Trophoblast cell (in vitro differentiated cells and primary cell): Measurements from ENCODE around the gene SAMD5.

ENCODE experiments used
- DNase-seq, 2 donors: peaks; one replicate each; pipeline ENCODE4 v3.0.0-alpha.2; 2016
- H2AFZ ChIP-seq: 2 replicates; pipeline ENCODE4 v1.6.1; 2013; ENCODE audit warnings: low read length, moderate library complexity, mild to moderate bottlenecking; ENCODE audit not compliant: insufficient read depth, poor library complexity
- H2AK5ac ChIP-seq: 2 replicates; pipeline ENCODE4 v1.6.1; 2013; ENCODE audit warnings: mild to moderate bottlenecking, low read length
- H2BK120ac ChIP-seq: 2 replicates; pipeline ENCODE4 v1.6.1; 2013; ENCODE audit warnings: low read length, mild to moderate bottlenecking, moderate library complexity; ENCODE audit not compliant: insufficient read depth, poor library complexity
- H2BK12ac ChIP-seq: 2 replicates; pipeline ENCODE4 v1.6.1; 2013; ENCODE audit warnings: mild to moderate bottlenecking, low read length, moderate library complexity
- H2BK5ac ChIP-seq: 2 replicates; pipeline ENCODE4 v1.6.1; 2013; ENCODE audit warnings: low read length, low read depth, moderate library complexity, mild to moderate bottlenecking; ENCODE audit not compliant: poor library complexity
- H3K14ac ChIP-seq: 2 replicates; pipeline ENCODE4 v1.6.1; 2013; ENCODE audit warnings: mild to moderate bottlenecking, low read length
- H3K18ac ChIP-seq: 2 replicates; pipeline ENCODE4 v1.6.1; 2013; ENCODE audit warnings: mild to moderate bottlenecking, low read length
- H3K23ac ChIP-seq: 2 replicates; pipeline ENCODE4 v1.6.1; 2013; ENCODE audit warnings: low read length
- H3K27ac ChIP-seq: 2 replicates; pipeline ENCODE4 v1.5.1; 2013; ENCODE audit warnings: low read depth, mild to moderate bottlenecking, inconsistent platforms, low read length, moderate library complexity
- H3K27me3 ChIP-seq: 2 replicates; pipeline ENCODE4 v1.6.1; 2013; ENCODE audit warnings: inconsistent platforms, mild to moderate bottlenecking, low read length, moderate library complexity; ENCODE audit not compliant: insufficient read depth
- H3K36me3 ChIP-seq, 2 experiments: 1 replicate in 1 of 2; 2 replicates in 1 of 2; pipeline ENCODE4 v1.6.1; 2013; ENCODE audit warnings: low read length in 2 of 2, mild to moderate bottlenecking in 2 of 2, moderate library complexity in 1 of 2; ENCODE audit not compliant: insufficient read depth in 2 of 2, control insufficient read depth in 1 of 2
- H3K4ac ChIP-seq: 2 replicates; pipeline ENCODE4 v1.6.1; 2013; ENCODE audit warnings: low read depth, mild to moderate bottlenecking, low read length, moderate library complexity
- H3K4me1 ChIP-seq, 2 experiments: 1 replicate in 1 of 2; 2 replicates in 1 of 2; pipeline ENCODE4 v1.6.1; 2013; ENCODE audit warnings: low read length in 2 of 2, mild to moderate bottlenecking in 2 of 2, moderate library complexity in 1 of 2; ENCODE audit not compliant: insufficient read depth in 2 of 2, control insufficient read depth in 1 of 2
- H3K4me2 ChIP-seq: 2 replicates; pipeline ENCODE4 v1.6.1; 2013; ENCODE audit warnings: inconsistent platforms, mild to moderate bottlenecking, low read length, moderate library complexity
- H3K4me3 ChIP-seq: 2 replicates; pipeline ENCODE4 v1.5.1; 2013; ENCODE audit warnings: mild to moderate bottlenecking, low read depth, low read length, inconsistent platforms
- H3K79me1 ChIP-seq: one replicate; pipeline ENCODE4 v1.6.1; 2013; ENCODE audit warnings: low read length
- H3K79me2 ChIP-seq: 2 replicates; pipeline ENCODE4 v1.6.1; 2013; ENCODE audit warnings: low read length, mild to moderate bottlenecking; ENCODE audit not compliant: control insufficient read depth, insufficient read depth, poor library complexity
- H3K9ac ChIP-seq: 2 replicates; pipeline ENCODE4 v1.6.1; 2013; ENCODE audit warnings: mild to moderate bottlenecking, low read length
- H3K9me3 ChIP-seq: 2 replicates; pipeline ENCODE4 v1.6.1; 2013; ENCODE audit warnings: low read depth, mild to moderate bottlenecking, control low read depth, inconsistent platforms, low read length; ENCODE audit not compliant: insufficient read depth
- H4K12ac ChIP-seq: 2 replicates; pipeline ENCODE4 v1.6.1; 2013; ENCODE audit warnings: low read depth, mild to moderate bottlenecking, low read length, moderate library complexity
- H4K8ac ChIP-seq: 2 replicates; pipeline ENCODE4 v1.6.1; 2013; ENCODE audit warnings: low read depth, mild to moderate bottlenecking, low read length, moderate library complexity
- H4K91ac ChIP-seq: one replicate; pipeline ENCODE4 v1.6.1; 2013; ENCODE audit warnings: low read depth, mild to moderate bottlenecking, low read length, moderate library complexity
- WGBS: extraction: QIAGEN DNeasy Blood & Tissue Kit; methylation state at CpG from one replicate; pipeline ENCODE4 v1.1.7; 2013; ENCODE audit warnings: missing lambda C conversion rate; ENCODE audit not compliant: insufficient read length, insufficient coverage; ENCODE audit errors: extremely low coverage; 5-methylcytosine and 5-hydroxymethylcytosine counted together

SAMD5 gene

DNA sequence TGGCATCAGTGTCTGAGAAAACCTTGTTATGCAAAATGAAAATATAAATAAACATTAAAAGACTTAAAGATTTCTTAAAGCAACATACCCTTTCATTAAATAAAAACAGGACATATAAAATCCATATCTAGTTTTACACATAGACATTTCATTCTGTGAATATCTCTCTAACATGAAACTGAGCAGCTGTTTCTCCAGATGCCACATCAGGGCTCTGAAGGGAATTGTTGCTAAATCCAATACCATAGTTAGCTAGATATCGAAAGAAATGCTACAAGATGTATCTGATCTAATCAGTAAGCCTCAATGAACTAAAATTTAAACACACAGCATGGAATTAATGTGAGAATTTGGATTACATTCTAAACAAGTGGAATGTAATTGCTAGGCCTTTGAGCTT is 74.5 kb downstream of the SAMD5 start:
- no peak overlapping the region for H2BK5ac ChIP-seq
- no peak overlapping the region for H3K4me3 ChIP-seq
- no peaks in the 10 kb centered on the region for H3K9me3 ChIP-seq

DNA sequence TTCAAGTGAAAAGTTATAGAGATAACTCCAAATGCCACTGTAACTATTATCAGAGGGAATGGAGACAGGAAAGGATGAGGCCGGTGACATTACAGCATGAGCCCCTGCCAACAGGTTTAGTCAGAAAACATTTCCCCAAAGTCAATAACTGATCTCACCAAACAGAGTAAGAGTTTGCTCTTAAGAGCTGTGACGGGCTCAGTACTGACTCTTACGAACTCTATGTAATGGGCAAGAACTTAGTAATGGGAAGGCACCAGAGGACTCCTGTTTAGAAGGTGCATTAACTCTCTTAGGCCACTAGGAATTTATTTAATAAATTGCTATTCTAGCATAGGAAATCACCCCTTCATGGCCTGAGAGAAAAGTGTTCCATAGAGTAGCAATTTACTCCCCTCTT is 76.8 kb downstream of the SAMD5 start:
- H3K79me2 ChIP-seq, result no peaks in the 10 kb centered on the region
- H3K27ac ChIP-seq, result no peak overlapping the region
- no peak overlapping the region for H4K8ac ChIP-seq
- no peak overlapping the region for H2AK5ac ChIP-seq
- H3K4me3 ChIP-seq, result no peak overlapping the region
- H3K27me3 ChIP-seq, result no peaks in the 10 kb centered on the region
- H4K12ac ChIP-seq, result no peak overlapping the region
- no peaks in the 10 kb centered on the region for H3K36me3 ChIP-seq
- no CpG with 5 or more reads among the region's 3 CpGs for WGBS
- no peak overlapping the region for H4K91ac ChIP-seq
- no peak overlapping the region for H3K23ac ChIP-seq
- H2BK12ac ChIP-seq, result no peak overlapping the region
- no peaks in the 10 kb centered on the region for H3K79me1 ChIP-seq
- H3K9ac ChIP-seq, result no peak overlapping the region
- H2BK120ac ChIP-seq, result no peak overlapping the region
- no peak overlapping the region for H3K4ac ChIP-seq
- no peaks in the 10 kb centered on the region for H3K9me3 ChIP-seq
- no peak overlapping the region for H3K14ac ChIP-seq
- DNase-seq, result no peak
- no peak overlapping the region for H3K18ac ChIP-seq
- no peak overlapping the region for H3K4me2 ChIP-seq
- no peaks in the 10 kb centered on the region for H3K4me1 ChIP-seq
- no peak overlapping the region for H2AFZ ChIP-seq
- no peak overlapping the region for H2BK5ac ChIP-seq

More for the DNA sequence above, 74.5 kb downstream of the SAMD5 start:
- whole genome bisulfite sequencing, result no CpG with 5 or more reads among the region's 1 CpG
- Histone ChIP-seq H2BK120ac (no peak overlapping the region), H2AFZ (no peak overlapping the region), H3K79me1 (no peaks in the 10 kb centered on the region), H4K12ac (no peak overlapping the region), H3K18ac (no peak overlapping the region), H2AK5ac (no peak overlapping the region), H3K27ac (no peak overlapping the region), H3K23ac (no peak overlapping the region), H3K4me2 (no peak overlapping the region), H3K79me2 (no peaks in the 10 kb centered on the region), H3K9ac (no peak overlapping the region), H3K36me3 (no peaks in the 10 kb centered on the region), H3K14ac (no peak overlapping the region), H4K8ac (no peak overlapping the region), H2BK12ac (no peak overlapping the region), H3K4me1 (no peaks in the 10 kb centered on the region), H4K91ac (no peak overlapping the region), H3K4ac (no peak overlapping the region), H3K27me3 (no peaks in the 10 kb centered on the region)
- no peak for DNase-seq

- H3K4me2 ChIP-seq, result no peak overlapping the region
- H3K9me3 ChIP-seq, result no peaks in the 10 kb centered on the region
- no peaks in the 10 kb centered on the region for H3K36me3 ChIP-seq
- H3K18ac ChIP-seq, result no peak overlapping the region
- H3K23ac ChIP-seq, result no peak overlapping the region
- H3K79me2 ChIP-seq, result no peaks in the 10 kb centered on the region
- H4K12ac ChIP-seq, result no peak overlapping the region
- DNase-seq, result peak in 1 of 2 donors; percentile 34
- H2BK120ac ChIP-seq, result no peak overlapping the region
- H3K9ac ChIP-seq, result no peak overlapping the region
- H3K27ac ChIP-seq, result no peak overlapping the region
- H3K4me1 ChIP-seq, result no peaks in the 10 kb centered on the region
- no peak overlapping the region for H2BK5ac ChIP-seq
- no peak overlapping the region for H2AFZ ChIP-seq
- no peak overlapping the region for H4K91ac ChIP-seq
- no peak overlapping the region for H3K4ac ChIP-seq
- H3K27me3 ChIP-seq, result no peaks in the 10 kb centered on the region
- H3K14ac ChIP-seq, result no peak overlapping the region
- no peak overlapping the region for H2AK5ac ChIP-seq
- no CpG with 5 or more reads among the region's 4 CpGs for WGBS
- H3K79me1 ChIP-seq, result no peaks in the 10 kb centered on the region
- H3K4me3 ChIP-seq, result no peak overlapping the region
- no peak overlapping the region for H2BK12ac ChIP-seq
- no peak overlapping the region for H4K8ac ChIP-seq
Observed at GRCh38 chr6:147586044-147586443, 77.6 kb downstream of the SAMD5 start.

DNA sequence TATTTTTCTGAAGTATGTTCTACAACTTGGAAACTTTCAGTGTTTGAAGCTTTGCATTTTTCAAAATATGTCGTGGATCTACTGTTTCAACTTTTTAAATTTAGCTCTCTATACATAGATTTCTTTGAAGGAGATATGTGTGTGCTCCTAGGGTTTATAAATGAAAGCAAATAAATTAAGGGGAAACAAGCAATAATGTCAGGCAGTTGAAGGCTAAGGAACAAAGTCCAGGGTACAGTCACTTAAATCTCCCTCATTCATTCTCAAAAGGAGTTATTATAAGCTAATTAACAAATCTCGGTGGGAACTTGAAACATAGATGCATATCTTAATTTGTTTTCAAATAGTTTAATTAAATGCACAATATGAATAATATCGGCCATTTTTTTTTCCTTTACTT is 79.4 kb downstream of the SAMD5 start:
- Histone ChIP-seq H3K23ac (no peak overlapping the region), H3K4ac (no peak overlapping the region), H2AK5ac (no peak overlapping the region), H3K4me3 (no peak overlapping the region), H4K12ac (no peak overlapping the region), H3K14ac (no peak overlapping the region), H2BK12ac (no peak overlapping the region), H2BK120ac (no peak overlapping the region), H4K91ac (no peak overlapping the region), H3K4me1 (no peaks in the 10 kb centered on the region), H3K18ac (no peak overlapping the region), H3K79me2 (no peaks in the 10 kb centered on the region), H3K79me1 (no peaks in the 10 kb centered on the region), H2AFZ (no peak overlapping the region), H4K8ac (no peak overlapping the region), H3K27ac (no peak overlapping the region), H3K36me3 (no peaks in the 10 kb centered on the region), H2BK5ac (no peak overlapping the region), H3K27me3 (no peaks in the 10 kb centered on the region), H3K9me3 (no peaks in the 10 kb centered on the region), H3K9ac (no peak overlapping the region), H3K4me2 (no peak overlapping the region)
- no CpG with 5 or more reads among the region's 3 CpGs for WGBS
- DNase-seq, result no peak
